Measurements from ENCODE around the gene SLC6A6.
"Not testable (repeated sequence)": the region's sequence is repeated elsewhere in the genome, so short reads cannot be mapped to it uniquely, and the experiment has no call there.

Gene SLC6A6

GRCh38 chr3:14401692-14402303 is 608 bp upstream of the SLC6A6 start:
- no peak for DNase-seq

- DNase-seq: no peak
These were observed 1.3 kb downstream of the SLC6A6 start for GRCh38 chr3:14403619-14404155.

- DNase-seq: no peak
These were observed 1.8 kb downstream of the SLC6A6 start for GRCh38 chr3:14404186-14404585.

- DNase-seq: no peak
These were observed 2.4 kb downstream of the SLC6A6 start for GRCh38 chr3:14404631-14405359.

- no peak for DNase-seq
These were observed 3.2 kb downstream of the SLC6A6 start for GRCh38 chr3:14405360-14406238.

- no peak for DNase-seq
These were observed 3.9 kb downstream of the SLC6A6 start for GRCh38 chr3:14406336-14406735.

- DNase-seq: no peak
These were observed 4.4 kb downstream of the SLC6A6 start for GRCh38 chr3:14406766-14407165.

GRCh38 chr3:14407203-14407602 is 4.8 kb downstream of the SLC6A6 start:
- DNase-seq: no peak

- DNase-seq: not testable (repeated sequence)
These were observed 7.3 kb downstream of the SLC6A6 start for GRCh38 chr3:14409779-14410063.

GRCh38 chr3:14410106-14410502 is 7.7 kb downstream of the SLC6A6 start:
- no peak for DNase-seq

- DNase-seq: no peak
These were observed 8.2 kb downstream of the SLC6A6 start for GRCh38 chr3:14410503-14411165.

- no peak for DNase-seq
These were observed 8.7 kb downstream of the SLC6A6 start for GRCh38 chr3:14411166-14411526.

GRCh38 chr3:14411988-14412387 is 9.6 kb downstream of the SLC6A6 start:
- DNase-seq: no peak

- DNase-seq: no peak
These were observed 10.5 kb downstream of the SLC6A6 start for GRCh38 chr3:14412831-14413380.

- DNase-seq: no peak
These were observed 11.1 kb downstream of the SLC6A6 start for GRCh38 chr3:14413381-14414071.

GRCh38 chr3:14414846-14415464 is 12.5 kb downstream of the SLC6A6 start:
- DNase-seq: no peak

GRCh38 chr3:14415501-14415900 is 13.1 kb downstream of the SLC6A6 start:
- no peak for DNase-seq

- no peak for DNase-seq
These were observed 14.0 kb downstream of the SLC6A6 start for GRCh38 chr3:14416453-14416852.

- no peak for DNase-seq
These were observed 16.2 kb downstream of the SLC6A6 start for GRCh38 chr3:14418296-14419250.
